Muscle of back (tissue), 11 donors: ENCODE results near the gene LILRB4. TPM values are rescaled to one million over a fixed set of nuclear protein-coding genes. Genes with fewer than 3 reads are reported as not detected.
"Not testable (repeated sequence)": the region's sequence is repeated elsewhere in the genome, so short reads cannot be mapped to it uniquely, and the experiment has no call there.

Experiments used
- DNase-seq, 3 donors: peaks; one replicate each; pipeline versions ENCODE4 v3.0.0 to v3.0.0-alpha.2; 2013
- polyA plus RNA-seq, 10 donors: library from polyadenylated mRNA; unstranded; fragments of 120-200 nt; gene quantifications; one replicate each; pipeline ENCODE4 v1.2.1, GENCODE V29; 2013; ENCODE audit not compliant: insufficient read length in 10 of 10

LILRB4 gene
- polyA plus RNA-seq, 10 donors: 0.72 to 2.0 (median 1.2) TPM

DNA sequence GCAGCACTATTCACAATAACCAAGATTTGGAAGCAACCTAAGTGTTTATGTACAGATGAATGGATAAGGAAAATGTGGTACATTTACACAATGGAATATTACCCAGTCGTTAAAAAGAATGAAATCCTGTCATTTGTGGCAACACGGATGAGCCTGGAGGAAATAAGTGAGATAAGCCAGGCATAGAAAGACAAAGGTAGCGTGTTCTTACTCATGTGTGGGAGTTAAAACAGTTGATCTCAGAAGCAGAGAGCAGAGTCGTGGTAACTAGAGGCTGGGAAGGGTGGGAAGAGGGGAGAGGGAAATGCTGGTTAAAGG, 29.5 kb downstream of the LILRB4 start:
- DNase-seq: no peak

GRCh38 chr19:54694648-54695047, 31.9 kb downstream of the LILRB4 start:
- no peak for DNase-seq

- no peak for DNase-seq
Observed at GRCh38 chr19:54696117-54696548, 33.3 kb downstream of the LILRB4 start.

- DNase-seq: no peak
Observed at GRCh38 chr19:54696766-54697165, 34.0 kb downstream of the LILRB4 start.

GRCh38 chr19:54697716-54698115, 34.9 kb downstream of the LILRB4 start:
- not testable (repeated sequence) for DNase-seq

DNA sequence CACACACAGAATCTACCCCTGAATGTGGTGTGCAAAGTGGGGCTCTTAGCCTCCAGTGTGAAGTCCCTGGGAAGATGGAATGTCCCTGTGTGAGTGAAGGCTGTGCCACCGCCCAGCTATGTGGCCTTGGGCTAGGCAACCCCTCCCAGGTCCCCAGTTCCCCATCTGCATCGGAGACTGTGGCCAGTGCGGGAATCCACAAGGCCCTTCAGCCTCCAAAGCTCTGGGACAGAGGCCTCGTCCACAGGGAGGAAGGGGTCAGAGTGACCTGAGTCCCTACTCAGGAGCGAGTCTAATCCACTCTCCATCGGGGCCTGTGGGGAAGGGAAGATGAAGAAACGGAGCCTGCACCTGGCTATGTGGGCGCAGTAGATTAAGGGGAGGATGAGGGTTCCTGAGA, 42.1 kb downstream of the LILRB4 start:
- DNase-seq: no peak

- DNase-seq: no peak
Observed at GRCh38 chr19:54707962-54708361, 45.2 kb downstream of the LILRB4 start.

GRCh38 chr19:54708781-54709180, 46.0 kb downstream of the LILRB4 start:
- DNase-seq: no peak

DNA sequence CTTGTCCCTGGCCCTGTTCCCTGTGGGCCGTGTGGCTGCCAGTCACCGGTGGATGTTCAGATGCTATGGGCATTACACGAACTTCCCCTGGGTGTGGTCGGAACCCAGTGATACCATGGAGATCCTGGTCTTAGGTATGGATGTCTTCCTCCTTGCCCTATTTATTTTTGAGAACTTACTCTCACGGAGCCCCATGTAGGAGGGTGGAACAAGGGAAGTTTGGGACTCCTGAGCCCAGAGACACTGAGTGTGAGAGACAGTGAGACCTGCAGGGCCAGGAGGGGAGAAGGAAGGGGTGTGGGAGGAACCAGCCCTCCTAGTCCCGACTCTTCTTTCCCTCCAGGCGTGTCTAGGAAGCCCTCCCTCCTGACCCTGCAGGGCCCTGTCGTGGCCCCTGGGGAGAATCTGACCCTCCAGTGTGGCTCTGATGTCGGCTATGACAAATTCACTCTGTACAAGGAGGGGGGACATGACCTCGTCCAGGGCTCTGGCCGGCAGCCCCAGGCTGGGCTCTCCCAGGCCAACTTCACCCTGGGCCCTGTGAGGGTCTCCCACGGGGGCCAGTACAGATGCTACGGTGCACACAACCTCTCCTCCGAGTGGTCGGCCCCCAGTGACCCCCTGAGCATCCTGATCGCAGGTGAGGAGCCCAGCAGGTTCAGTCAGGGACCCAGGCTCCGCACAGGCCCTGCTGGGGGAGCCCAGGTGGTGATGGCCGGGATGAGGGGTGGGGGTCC, 46.6 kb downstream of the LILRB4 start:
- no peak for DNase-seq

- not testable (repeated sequence) for DNase-seq
Observed at GRCh38 chr19:54709956-54710355, 47.2 kb downstream of the LILRB4 start.

Other genes starting within 250 kb of the LILRB4 start
- gene TTYH1, start 247.5 kb upstream of the LILRB4 start, polyA plus RNA-seq: 1 to 10 TPM; 2.6 to 6.1 (median 3.9) TPM
- gene LENG8, start 213.8 kb upstream of the LILRB4 start, polyA plus RNA-seq: 100 to 1,000 TPM in 3 of 10 donors, 10 to 100 TPM in 7; 51.0 to 156 (median 85.9) TPM
- 1 to 10 TPM in 8 of 10 donors, under 1 TPM in 2; 0.94 to 2.6 (median 1.6) TPM for gene LENG9, start 199.2 kb upstream of the LILRB4 start, polyA plus RNA-seq
- gene CDC42EP5, start 189.7 kb upstream of the LILRB4 start, polyA plus RNA-seq: 10 to 100 TPM; 17.7 to 74.8 (median 29.7) TPM
- gene LAIR2, start 160.2 kb upstream of the LILRB4 start, polyA plus RNA-seq: 1 to 10 TPM in 1 of 10 donors, under 1 TPM in 2, not detected in 7; 0.64 to 2.6 (median 0.68) TPM
- gene LILRA2, start 89.2 kb upstream of the LILRB4 start, polyA plus RNA-seq: 1 to 10 TPM in 3 of 10 donors, under 1 TPM in 7; 0.34 to 1.6 (median 0.91) TPM
- under 1 TPM; 0.29 to 0.95 (median 0.41) TPM for gene LILRA1, start 69.4 kb upstream of the LILRB4 start, polyA plus RNA-seq
- 1 to 10 TPM in 9 of 10 donors, under 1 TPM in 1; 0.83 to 2.4 (median 1.4) TPM for gene LILRB1, start 32.5 kb upstream of the LILRB4 start, polyA plus RNA-seq
- gene KIR3DL3, start 61.5 kb downstream of the LILRB4 start, polyA plus RNA-seq: not detected
- gene KIR2DL3, start 75.5 kb downstream of the LILRB4 start, polyA plus RNA-seq: under 1 TPM in 1 of 10 donors, not detected in 9; 0.12 TPM
- gene KIR2DL1, start 106.8 kb downstream of the LILRB4 start, polyA plus RNA-seq: not detected
- not detected for gene KIR2DL4, start 140.6 kb downstream of the LILRB4 start, polyA plus RNA-seq
- gene KIR3DL1, start 153.5 kb downstream of the LILRB4 start, polyA plus RNA-seq: not detected
- gene KIR2DS4, start 169.7 kb downstream of the LILRB4 start, polyA plus RNA-seq: under 1 TPM in 1 of 10 donors, not detected in 9; 0.13 TPM
- gene KIR3DL2, start 187.5 kb downstream of the LILRB4 start, polyA plus RNA-seq: not detected
- under 1 TPM in 9 of 10 donors, not detected in 1; 0.12 to 0.67 (median 0.41) TPM for gene FCAR, start 211.2 kb downstream of the LILRB4 start, polyA plus RNA-seq
- under 1 TPM in 7 of 10 donors, not detected in 3; 0.11 to 0.68 (median 0.40) TPM for gene NCR1, start 243.2 kb downstream of the LILRB4 start, polyA plus RNA-seq